Neural cell (in vitro differentiated cells): Measurements from ENCODE around the gene SIPA1.

Source experiments
- CTCF ChIP-seq: fragments of 450-650 bp; IDR thresholded peaks from 2 replicates; pipeline ENCODE4 v1.5.1; 2014; ENCODE audit warnings: antibody characterized with exemption, mild to moderate bottlenecking, moderate library complexity; ENCODE audit not compliant: poor library complexity, severe bottlenecking
- EZH2 ChIP-seq: fragments of 200-600, 300-800 bp; shearing (Covaris generic), sonication (generic); IDR thresholded peaks from 2 replicates; pipeline ENCODE4 v1.6.1; 2014; ENCODE audit warnings: antibody characterized with exemption, low read length, borderline replicate concordance, mild to moderate bottlenecking; ENCODE audit not compliant: insufficient read depth, poor library complexity, severe bottlenecking
- POLR2AphosphoS5 ChIP-seq: IDR thresholded peaks from 2 replicates; pipeline ENCODE4 v1.6.1; 2012
- RAD21 ChIP-seq: fragments of 450-650 bp; conservative IDR thresholded peaks from 2 replicates; pipeline ENCODE4 v1.6.1; 2014; ENCODE audit warnings: antibody characterized with exemption, mild to moderate bottlenecking, moderate library complexity
- REST ChIP-seq: IDR thresholded peaks from 2 replicates; pipeline ENCODE4 v1.6.1; 2012; ENCODE audit warnings: borderline replicate concordance
- SMC3 ChIP-seq: fragments of 450-650 bp; conservative IDR thresholded peaks from 2 replicates; pipeline ENCODE4 v1.6.1; 2014; ENCODE audit warnings: antibody characterized with exemption, mild to moderate bottlenecking, moderate library complexity; ENCODE audit not compliant: poor library complexity
- TAF1 ChIP-seq: IDR thresholded peaks from 2 replicates; pipeline ENCODE4 v1.6.1; 2012; ENCODE audit warnings: low read depth

GRCh38 chr11:65590240-65590738 lies 47.6 kb upstream of the SIPA1 start:
- TF ChIP-seq CTCF = no peak
- TF ChIP-seq RAD21 = no peak
- no peak for TF ChIP-seq EZH2
- TF ChIP-seq SMC3 = no peak
- no peak for TF ChIP-seq TAF1
- no peak for TF ChIP-seq POLR2AphosphoS5
- TF ChIP-seq REST = no peak
